HG03442 (cell line): ENCODE results near the gene SFR1.

Source experiments
- ATAC-seq: cut with Tn5 transposase; IDR thresholded peaks from one replicate; pipeline ENCODE4 v1.9.1; 2021; ENCODE audit warnings: mild to moderate bottlenecking, moderate library complexity; ENCODE audit not compliant: unreplicated experiment

The SFR1 gene, protein sequence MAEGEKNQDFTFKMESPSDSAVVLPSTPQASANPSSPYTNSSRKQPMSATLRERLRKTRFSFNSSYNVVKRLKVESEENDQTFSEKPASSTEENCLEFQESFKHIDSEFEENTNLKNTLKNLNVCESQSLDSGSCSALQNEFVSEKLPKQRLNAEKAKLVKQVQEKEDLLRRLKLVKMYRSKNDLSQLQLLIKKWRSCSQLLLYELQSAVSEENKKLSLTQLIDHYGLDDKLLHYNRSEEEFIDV

DNA sequence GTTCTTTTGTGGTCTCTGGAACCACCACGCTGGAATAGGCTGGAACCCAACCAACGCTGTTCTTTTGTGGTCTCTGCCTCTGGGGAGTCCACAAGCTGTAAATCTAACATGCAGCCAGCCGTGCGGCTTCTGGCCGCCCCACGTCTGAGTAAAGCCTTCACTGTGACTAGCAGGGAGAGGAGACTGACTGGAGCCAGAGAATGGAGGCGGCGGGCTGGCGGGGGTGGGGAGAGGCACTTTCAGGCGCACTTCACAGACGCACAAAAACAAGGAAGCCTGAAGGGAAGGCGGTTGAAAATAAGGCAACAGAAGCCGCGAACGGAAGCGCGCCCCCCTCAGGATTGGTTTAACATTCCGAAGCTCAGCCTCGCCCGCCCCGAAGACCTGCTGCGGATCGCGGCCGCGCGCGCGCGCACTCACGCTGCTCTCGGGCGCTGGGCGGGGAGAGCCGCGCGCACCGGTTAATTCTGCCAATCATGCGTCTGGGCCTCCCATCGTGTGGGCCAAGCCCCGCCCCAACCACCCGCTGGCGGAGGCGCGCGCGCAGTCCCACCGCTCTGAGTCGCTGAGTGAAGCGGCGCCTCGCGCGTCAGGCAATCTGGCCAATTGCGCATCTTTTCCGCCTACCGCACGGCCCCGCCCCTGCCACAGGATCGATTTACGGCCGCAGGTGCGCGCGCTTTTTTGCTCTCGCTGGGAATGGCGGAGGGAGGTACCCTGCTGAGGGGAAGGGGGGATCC lies at the start of gene SFR1:
SFR1 (plus strand) TSS at position 687 of the 740 bp plus-strand sequence; CDS start at position 700, 13 bp downstream.
- ATAC-seq: peak; percentile 89

DNA sequence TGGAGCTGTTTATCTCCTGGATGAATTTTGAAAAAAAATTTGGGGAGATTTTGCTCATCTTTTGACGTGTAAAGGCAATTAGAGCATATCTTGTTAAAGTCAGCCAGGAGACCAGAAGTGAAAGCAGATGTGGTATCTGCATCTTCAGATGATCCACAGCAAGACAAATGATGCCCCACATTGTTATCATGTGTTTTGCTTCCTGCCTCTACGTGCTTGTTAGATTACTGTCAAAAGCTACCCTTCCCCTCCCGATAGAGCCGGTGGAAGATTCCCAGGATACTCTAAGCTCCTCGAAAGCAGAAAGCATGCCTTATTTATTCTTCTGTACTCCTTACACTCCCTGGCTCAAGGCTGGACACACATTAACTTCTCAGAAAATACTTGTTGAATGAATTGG lies 49.2 kb upstream of the SFR1 start:
- ATAC-seq: no peak

DNA sequence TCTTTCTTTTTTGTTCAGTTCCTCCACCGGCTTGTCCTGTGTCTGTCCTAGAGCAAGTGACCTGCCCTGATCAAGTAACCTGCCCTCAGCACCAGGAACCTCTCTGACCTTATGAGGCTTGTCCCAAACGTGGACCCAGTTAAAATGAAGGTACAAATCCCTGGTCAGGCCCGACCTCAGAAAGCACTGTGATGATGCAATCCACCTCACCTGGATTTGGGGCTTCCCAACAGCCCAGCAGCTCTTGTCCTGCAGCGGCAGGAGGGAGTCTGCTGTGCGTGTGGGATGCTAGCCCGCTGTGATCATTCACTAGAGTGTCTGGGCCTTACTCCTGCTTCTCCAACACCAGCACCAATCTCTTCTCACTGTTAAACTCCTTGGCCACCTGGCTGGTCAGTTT lies 47.5 kb upstream of the SFR1 start:
- ATAC-seq: no peak

DNA sequence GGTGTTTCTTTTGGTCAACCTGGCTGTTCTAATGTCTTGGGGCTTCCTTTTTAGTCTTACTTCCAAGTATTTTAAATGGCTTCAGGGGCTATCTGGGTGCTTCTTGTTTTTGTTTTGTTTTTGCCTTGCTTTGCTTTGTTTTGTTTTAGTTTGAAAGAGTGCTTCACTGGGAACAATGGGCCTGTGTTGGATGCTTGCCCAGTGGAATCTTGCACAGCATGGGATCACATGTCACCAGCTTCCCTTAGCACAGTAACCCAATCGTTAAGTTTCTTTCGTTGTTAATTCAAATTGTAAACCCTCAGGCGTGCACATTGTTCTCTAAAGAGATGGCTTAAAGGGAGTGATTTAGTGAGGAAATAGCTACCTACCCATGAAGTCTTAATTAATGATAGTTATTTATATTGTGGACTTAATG lies 45.2 kb upstream of the SFR1 start:
- ATAC-seq: no peak

DNA sequence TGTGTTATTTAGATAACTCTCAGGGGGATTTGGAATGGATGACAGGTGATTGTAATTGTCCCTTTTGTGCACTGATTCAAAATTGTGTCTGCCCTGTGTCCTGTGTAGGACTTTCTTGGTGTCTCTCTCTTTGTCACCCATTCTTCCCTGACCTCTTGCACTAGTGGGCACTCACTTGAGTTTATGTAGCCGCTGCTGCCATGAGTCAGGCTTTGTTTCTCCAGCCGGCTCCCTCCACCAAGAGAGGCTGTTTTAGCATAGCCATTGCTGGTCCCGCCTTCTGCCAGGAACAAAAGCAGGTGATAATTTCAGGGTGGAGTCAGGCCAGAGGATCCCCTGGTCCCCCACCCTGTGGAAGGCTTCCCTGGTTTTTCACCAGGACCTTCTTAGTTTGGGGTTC lies 44.7 kb upstream of the SFR1 start:
- ATAC-seq: no peak

DNA sequence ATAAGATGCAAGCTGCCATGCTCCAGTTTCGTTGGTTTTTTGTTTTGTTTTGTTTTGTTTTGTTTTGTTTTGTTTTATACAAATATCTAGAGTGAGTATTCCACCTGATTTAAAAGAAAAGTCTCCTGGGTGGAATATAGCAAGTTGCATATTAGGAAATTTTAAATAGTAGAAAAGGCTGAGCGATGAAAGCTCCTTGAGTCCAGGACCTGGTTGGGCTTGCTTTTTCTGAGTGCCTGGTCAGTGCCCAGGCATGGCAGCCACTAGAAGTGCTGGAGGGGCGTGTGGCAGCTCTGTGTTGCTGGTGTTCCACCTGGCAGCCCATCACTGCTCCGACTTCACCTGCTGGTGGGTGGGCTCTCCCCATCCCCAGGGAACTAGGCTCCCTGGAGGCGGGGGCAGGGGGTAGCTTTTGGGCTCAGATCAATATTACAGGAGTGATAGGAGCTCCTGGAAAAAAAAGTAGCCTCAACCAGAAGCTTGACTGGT lies 44.3 kb upstream of the SFR1 start:
- no peak for ATAC-seq

DNA sequence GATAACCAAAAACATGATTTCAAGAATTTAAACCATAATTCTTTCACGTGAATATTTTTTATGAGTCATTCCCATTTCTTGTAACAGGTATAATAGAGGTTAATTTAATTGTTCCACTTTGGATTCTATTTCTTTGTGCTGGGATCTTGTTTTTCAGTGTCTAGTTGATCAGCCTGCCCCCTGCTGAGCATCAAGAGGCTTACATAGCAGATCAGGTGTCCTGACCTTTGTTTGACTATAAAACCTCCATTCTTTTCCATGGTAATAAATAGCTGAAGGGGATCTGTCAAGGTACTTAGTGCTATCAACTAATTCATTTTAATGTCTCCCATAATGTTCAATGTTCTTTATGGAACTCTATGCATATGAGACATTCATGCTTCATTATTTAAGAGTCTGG lies 41.2 kb upstream of the SFR1 start:
- no peak for ATAC-seq

DNA sequence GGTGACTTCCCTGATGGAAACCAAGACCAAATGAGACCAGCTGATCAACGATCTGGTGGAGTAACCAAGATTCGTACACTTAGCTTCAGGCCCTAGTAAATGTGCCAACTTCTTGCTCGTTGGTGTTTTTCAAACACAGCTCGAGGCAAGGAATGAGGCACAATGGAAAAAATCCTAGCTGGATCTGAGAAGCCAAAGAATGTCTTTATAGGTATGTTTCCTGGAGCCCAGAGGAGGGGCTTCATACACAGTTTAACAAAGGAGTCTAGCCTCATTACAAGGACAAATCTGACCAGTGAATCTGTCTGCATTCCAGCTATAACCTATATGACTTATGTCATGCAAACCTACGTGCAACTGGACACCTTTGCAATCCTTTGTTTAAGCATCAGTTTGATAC lies 40.0 kb upstream of the SFR1 start:
- ATAC-seq: no peak

DNA sequence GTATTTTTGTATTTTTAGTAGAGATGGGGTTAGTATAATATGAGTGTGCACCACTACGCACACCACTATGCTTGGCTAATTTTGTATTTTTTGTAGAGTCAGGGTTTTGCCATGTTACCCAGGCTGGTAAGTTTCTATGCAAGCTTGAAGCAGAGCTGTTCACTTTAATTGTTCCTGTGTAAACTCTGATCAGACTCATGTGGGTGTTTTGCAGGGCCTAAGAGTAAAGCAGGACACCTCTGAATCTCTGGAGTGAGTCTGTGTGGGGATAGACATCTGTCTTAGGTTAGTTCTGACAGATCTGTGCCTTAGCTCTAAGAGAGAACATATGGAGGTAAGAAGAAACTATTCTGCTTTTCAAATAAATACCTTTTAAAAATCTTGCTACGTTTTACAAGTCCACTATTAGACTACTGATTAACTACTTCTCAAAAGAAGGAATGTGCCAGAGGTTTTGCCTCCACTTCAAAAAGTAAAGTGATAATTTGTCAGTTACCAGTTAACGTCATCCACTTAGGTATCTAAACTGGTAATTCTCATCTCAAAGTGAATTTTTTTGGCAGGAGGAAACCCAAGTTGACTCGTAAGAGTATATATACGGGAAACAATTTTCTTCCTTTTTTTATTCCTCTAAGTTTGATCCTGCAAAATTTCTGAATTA lies 37.4 kb upstream of the SFR1 start:
- no peak for ATAC-seq

DNA sequence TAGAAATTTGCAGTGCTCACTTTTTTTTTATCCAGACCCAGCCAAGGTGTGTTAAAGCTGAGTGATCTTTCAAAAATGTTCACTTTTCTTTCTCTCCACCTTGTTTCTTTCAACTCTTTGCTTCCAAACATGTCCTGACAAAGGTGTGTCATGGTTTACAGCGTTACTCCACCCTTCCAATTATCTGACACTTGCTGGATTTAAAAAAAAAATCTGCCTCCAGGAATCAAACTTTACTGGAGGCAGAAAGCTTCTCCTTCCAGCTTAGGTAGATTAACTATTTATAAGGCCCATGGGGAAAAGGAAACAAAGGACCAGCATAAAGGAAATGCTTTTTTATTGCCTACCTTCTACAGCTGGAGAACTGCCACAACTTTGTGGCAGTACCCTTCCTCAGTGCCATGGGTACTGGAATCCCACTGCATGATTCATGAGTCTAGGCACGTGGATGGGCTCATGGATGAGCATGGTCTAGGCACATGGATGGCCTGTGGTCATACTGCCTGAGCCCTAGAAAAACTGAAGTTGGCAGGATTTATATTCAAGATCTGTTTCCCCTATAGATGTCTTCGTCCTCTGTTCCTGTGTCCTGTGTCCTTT lies 36.1 kb upstream of the SFR1 start, which contains the start of gene COL17A1:
COL17A1 (minus strand) TSS at position 80 of the 600 bp plus-strand sequence. CDS start 5,207 bp downstream, outside the sequence.
- no peak for ATAC-seq

DNA sequence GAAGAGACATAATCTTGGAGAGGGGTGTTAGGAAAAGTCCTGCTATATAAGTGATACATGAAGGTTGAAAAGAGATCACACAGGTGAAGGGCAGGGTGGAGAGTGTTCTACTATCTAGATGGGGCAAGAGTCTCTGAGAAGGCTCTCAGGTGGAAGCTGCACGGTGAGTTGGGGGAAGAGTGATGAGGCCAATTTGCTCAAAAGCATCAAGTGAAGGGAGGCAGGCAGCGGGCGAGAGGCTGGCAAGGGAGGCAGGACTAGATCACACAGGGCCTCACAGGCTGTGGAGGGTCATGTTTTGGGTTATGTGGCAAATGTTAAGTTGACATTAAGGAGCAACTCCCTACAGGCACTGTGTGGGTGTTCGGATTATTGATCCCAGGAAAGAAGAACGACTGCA lies 33.7 kb upstream of the SFR1 start:
- no peak for ATAC-seq

DNA sequence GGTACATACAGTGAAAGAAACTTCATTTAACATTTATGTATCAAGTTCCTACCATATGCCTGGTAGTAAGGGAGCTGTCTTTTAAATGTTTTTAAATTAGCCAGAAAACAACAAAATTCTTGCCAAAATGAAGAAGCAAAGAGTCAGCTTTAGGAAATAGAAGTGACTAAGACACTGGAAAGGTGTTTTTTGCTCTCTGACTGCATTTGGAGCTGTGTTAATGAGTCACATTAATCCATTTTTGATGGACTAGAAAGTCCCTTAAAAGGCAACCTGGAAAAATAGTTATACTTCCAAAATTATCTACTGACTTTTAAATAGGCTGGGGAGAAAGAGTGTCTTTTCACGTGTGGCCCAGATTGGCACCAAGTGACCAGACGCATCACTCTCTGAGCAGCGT lies 32.4 kb upstream of the SFR1 start:
- ATAC-seq: no peak

DNA sequence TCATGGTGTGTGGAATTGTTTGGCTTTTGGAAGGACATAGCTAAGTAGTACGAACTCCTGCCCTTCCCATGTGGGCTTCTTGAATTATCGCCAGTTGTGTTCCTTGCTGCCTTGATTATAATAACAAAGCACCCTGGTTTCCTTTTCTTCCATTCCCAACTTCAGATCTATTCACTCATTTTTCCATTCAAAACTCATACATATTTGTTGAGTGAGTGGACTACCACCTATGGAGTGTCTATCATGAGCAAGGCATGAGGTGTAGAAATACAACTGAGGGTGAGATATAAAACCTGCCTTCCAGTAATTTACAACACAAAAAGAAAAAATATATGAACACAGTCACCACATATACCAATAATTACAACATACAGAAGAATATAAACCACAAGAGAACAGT lies 31.4 kb upstream of the SFR1 start:
- ATAC-seq: no peak

DNA sequence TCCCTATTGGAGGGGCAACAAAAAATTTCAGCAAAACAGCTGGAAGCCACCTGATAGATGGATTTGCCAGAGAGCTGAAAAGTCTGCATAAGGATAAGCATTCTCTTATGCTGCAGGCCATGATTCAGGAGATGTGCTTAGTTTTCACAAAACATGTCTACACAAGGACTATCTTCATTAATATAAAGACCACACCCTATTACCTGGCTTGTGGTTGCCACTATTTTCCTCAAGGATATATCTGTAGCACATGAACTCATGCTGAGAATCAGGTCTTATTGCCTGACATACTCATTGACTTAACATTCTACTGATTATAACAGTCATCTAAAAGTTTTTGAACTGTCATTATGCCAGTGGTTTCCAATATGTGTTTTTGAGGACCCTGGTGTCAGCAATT lies 29.2 kb upstream of the SFR1 start:
- no peak for ATAC-seq

DNA sequence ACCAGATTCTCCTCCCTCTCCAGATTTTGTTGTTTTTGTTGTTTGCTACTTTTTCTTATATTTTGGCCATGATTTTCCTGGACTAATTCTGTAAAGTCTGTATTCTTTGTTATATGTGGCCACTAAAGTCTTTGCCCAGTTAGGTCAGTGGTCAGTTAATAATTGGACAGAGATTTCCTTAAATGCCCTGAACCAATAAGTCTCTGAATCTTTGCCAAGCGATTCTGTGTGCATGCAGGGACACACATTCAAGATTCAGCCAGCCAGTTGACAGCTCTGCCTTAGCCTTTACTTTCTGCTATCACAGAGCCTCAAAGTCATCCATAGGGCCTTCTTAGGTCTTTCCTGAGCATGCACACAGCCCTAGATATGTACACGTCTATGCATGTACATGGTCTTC lies 25.3 kb upstream of the SFR1 start:
- ATAC-seq: no peak

DNA sequence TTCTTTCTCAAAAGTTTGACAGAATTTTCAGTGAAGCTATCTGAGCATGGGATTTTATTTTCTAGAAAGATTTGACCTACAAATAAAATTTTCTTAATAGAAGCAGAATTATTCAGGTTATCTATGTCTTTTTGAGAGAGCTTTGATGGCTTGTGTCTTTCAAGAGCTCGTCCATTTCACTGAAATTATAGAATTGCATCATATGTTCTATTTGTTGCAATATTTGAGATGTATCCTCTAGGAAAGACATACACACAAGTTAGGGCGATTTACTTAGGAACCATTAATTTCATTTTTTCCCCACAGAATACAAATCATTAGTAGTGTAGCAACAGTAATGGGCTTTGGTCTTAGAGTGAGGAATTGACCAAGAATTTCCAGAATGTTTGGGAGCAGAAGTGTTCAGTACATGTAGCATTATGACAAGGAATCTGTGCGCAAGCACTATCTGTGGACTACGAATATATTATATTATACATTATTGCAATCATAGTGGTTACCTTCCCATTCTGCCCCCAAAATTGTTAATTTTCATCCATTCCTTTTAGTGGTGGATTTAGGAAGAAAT lies 23.5 kb upstream of the SFR1 start:
- ATAC-seq: no peak

DNA sequence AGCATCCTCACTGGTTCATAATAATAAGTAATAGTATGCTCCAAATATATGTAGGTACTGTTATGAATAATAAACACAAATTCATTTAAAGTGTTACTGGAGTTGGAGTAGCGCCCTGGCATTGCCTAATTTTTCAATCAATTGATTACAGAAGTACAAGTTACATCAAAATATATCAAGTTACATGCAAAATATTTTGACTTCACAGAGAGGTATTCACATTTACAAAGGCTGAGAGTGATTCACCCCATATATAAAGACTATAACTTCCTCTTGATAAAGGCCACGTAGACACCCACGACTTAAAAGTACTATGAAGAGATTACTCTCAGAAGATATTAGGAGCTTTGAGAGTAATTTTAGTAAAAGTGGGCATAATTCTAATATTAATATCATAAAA lies 22.7 kb upstream of the SFR1 start:
- ATAC-seq: no peak

DNA sequence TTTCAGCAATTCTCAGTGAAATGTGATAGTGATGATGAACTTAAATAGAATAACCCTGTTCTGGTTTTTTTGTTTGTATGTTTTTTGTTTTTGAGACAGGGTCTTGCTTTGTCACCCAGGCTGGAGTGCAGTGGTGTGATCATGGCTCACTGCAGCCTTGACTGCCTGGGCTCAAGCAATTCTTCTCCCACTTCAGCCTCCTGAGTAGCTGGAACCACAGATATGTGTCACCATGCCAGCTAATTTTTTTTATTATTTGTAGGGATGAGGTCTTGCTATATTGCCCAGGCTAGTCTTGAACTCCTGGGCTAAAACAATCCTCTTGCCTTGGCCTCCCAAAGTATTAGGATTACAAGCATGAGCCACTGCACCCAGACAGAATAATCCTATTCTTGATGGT lies 22.0 kb upstream of the SFR1 start:
- no peak for ATAC-seq

DNA sequence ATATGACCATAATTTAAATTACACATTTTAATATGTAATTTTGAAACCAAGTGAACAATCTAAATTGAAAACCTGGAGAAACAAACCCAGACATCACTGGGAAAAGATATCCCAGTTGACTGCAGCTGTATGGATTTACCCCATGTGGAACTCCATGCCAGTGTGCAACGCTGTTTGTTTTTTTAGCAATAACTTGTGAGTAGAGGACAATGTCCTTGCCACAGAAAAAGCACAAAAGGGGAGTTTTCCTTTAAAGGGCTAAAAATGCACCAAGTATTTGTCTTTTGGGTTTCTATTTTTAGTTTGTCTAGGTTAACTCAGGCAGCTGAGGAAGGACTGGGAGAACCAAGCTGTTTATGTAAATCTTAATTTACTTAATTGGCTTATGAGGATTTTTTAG lies 21.2 kb upstream of the SFR1 start:
- no peak for ATAC-seq

DNA sequence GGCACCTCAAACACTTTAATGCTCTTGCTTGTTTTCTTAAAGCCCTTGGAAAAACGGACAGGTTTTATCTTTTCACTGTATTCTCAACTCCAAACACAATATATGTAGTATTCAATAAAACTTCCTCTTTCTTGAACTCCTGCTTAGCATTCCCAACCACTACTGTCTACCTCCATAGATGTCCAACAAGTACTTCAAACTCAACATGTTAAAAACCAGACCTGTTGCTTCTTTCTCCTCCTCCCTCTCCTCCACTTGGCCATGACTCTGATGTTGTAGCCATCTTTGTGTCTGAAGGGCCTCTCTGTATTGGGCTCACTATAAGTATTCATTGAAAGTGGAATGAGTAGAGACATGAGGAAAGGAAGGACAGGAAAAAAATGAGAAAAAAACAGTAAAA lies 20.1 kb upstream of the SFR1 start:
- ATAC-seq: no peak

DNA sequence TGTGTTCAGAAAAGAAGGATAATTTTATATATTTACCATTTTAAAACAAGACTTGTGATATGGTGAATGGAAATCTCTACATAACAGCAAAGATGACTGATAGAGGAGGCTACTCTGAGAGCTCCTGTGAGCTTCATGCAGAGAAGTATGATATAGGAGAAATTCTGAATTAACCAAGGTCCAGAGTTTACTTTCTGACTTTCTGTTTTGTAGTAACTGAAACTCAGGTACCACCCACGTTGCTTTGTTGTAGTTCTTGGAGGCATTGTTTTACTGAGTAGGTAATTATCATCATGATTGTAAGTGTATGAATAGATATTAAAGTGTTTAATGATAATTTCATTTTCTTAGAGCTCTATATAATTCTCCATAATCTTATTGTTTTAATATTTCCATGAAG lies 18.0 kb upstream of the SFR1 start:
- no peak for ATAC-seq
